Activated CD4-positive, alpha-beta T cell treated with anti-CD3 and anti-CD28 coated beads for 24 hours (primary cell): Measurements from ENCODE around the gene PCCA.
"Not testable (repeated sequence)": the region's sequence is repeated elsewhere in the genome, so short reads cannot be mapped to it uniquely, and the experiment has no call there.

Source experiments
- DNase-seq, 2 donors: peaks; one replicate each; pipeline ENCODE4 v3.0.0-alpha.2; 2020; ENCODE audit warnings: low read depth in 2 of 2

Gene PCCA

DNA sequence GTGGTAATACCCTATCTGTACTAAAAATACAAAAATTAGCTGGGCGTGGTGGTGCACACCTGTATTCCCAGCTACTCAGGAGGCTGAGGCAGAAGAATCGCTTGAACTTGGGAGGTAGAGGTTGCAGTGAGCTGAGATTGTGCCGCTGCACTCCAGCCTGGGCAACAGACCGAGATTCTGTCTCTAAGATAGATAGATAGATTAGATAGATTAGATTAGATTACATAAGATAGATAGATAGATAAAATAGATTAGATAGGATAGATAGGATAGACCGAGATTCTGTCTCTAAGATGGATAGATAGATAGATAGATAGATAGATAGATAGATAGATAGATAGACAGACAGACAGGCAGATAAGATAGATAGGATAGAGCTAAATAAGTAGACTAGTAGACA lies 435.8 kb downstream of the PCCA start:
- DNase-seq, result not testable (repeated sequence)

GRCh38 chr13:100525453-100526317 lies 436.8 kb downstream of the PCCA start:
- no peak for DNase-seq

- no peak for DNase-seq
Measured at GRCh38 chr13:100526318-100527000, 437.6 kb downstream of the PCCA start.

DNA sequence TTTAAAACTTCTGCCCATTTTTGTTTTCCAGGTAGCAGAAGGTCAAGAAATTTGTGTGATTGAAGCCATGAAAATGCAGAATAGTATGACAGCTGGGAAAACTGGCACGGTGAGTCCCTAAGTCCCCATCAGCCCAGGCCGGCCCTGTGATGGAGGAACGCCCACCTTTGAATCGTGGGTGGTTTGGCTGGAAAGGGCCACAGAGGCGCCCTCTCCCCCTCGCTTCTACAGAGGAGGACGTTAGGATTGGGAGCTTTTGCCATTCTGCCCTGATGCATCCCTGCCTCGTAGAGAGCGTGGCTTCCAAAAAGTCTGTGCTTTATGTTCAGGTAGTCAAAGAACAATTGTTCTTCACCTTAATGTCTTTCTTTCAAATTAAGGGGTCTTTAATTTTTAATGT lies 438.8 kb downstream of the PCCA start:
- DNase-seq, result no peak

DNA sequence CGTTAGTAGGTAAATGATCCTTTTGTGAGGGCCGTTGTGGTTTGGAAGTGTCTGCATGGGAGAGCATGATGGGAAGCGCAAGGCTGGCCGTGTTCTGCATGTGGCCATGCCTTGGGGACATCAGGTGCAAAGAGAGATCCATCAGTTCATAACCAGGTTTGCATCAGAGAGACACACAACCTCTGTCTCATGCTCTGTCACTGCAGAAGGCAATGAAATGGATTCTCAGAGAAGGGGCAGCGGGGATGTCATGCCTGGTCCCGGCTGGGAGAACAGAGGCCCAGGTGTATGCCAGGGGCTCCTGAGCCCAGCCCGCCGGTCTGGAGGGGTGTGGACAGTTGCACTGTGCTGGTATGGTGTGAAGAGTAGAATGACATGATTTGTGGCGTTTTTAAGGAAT lies 439.5 kb downstream of the PCCA start:
- DNase-seq, result no peak

DNA sequence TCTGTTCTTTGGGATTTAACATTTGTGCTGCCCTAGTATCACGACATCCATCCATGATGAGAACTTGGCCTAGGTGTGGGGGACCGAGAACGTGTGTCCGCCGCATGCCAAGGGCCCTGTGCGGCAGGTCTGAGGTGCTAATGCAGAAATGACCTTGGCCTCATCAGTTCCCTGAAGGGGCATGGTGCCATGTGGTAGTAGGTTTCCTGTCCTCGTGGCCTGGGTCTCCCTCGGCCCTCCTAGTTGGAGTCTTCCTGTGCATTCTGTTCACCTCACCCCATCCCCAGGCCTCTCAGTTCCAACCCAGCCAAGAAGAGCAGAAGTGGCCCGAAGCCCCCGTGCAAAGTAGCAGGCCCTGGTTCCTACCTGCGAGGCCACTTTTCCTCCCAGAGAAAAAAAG lies 439.9 kb downstream of the PCCA start:
- DNase-seq, result no peak

DNA sequence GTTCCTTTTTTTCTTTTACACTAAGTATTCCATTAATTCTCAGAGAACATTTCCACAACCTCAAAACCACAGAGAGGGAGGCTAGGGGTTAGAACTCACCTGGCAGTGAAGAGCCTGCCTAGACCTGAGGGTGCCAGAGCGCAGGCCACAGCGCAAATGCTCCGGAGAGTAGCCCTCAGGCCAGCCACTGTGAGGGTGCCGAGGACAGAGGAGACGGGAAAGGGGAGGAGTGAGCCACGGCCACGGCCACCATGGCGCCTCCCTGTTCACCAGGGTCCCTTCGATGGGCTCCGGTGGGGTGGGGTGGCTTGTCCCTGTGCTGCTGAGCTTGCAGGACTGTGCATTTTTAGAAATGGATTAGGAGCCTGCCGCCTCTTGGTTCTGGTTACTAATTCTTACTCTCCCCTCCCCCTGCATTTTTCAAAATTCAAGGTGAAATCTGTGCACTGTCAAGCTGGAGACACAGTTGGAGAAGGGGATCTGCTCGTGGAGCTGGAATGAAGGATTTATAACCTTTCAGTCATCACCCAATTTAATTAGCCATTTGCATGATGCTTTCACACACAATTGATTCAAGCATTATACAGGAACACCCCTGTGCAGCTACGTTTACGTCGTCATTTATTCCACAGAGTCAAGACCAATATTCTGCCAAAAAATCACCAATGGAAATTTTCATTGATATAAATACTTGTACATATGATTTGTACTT lies 440.9 kb downstream of the PCCA start:
- no peak for DNase-seq

GRCh38 chr13:100530671-100531213 lies 441.8 kb downstream of the PCCA start:
- no peak for DNase-seq

- DNase-seq, result no peak
Measured at GRCh38 chr13:100532090-100532766, 443.3 kb downstream of the PCCA start.

DNA sequence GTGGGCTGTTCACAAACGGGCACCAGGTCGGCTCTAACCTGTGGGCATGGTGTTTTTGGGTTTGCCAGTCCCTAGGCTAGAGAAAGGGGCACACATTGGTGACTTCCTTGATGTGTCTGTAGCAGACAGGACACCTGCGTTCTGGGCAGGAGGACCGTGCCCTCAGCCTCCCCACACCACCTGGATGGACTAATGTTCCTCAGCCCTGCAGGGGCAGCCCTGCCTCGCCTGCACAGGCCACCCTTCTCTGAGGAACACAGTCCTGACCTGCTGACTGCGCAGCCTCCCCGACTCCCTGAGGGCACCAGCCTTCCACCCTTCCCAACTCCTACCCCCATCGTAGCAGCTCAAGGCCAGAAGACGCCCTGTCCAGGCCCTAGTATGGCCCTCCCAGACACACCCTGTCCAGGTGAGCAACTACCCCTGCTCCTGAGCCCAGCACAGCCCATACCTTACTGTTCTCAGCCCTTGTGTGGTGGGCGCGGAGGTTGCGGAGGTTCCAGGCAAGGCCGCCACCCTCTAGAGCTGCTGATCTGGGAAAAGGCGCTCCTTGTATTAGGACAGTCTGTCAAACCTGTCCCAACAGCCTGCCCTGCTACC lies 444.0 kb downstream of the PCCA start:
- no peak for DNase-seq

GRCh38 chr13:100533588-100534041 lies 444.7 kb downstream of the PCCA start:
- no peak for DNase-seq

- no peak for DNase-seq
Measured at GRCh38 chr13:100534147-100534843, 445.4 kb downstream of the PCCA start.

DNA sequence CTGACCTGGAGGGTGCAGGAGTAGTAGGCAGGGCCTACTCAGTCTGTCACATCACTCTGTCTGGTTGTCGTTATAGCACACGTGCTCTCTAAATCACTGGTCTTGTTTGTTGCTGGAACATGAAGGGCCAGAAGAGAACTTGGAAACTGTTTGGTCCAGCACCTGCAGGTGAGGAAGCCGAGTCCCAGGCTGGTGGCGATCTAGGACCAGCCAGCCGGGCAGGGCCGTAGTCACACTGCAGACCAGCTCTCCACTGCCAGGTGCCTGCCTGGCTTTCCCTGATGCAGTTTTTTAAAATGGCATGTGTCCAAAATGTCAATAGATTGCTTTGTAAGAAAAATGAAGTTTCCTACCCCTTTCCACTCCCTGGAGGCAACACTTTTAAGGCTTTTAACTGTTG lies 446.0 kb downstream of the PCCA start:
- DNase-seq, result no peak

GRCh38 chr13:100535426-100536135 lies 446.7 kb downstream of the PCCA start:
- no peak for DNase-seq

- no peak for DNase-seq
Measured at GRCh38 chr13:100536643-100537180, 447.8 kb downstream of the PCCA start.

DNA sequence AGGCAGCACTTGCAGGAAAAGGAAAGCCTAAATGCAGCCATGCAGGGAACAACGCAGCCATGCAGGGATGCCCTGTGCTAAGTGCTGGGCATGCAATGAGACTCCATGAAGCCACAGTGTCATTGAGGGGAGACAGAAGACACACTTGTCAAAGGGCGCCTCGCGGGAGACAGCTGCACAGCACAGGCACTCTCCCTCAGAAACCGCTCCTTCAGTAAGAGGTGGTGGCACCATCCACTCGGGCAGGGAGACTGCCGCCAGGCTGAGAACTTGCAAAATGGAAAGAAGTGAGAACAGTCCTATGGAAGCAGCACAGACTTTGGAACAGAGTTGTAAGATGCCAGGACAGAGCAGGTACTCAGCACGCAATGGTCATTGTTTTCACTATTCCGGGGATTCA lies 448.6 kb downstream of the PCCA start:
- DNase-seq, result no peak

DNA sequence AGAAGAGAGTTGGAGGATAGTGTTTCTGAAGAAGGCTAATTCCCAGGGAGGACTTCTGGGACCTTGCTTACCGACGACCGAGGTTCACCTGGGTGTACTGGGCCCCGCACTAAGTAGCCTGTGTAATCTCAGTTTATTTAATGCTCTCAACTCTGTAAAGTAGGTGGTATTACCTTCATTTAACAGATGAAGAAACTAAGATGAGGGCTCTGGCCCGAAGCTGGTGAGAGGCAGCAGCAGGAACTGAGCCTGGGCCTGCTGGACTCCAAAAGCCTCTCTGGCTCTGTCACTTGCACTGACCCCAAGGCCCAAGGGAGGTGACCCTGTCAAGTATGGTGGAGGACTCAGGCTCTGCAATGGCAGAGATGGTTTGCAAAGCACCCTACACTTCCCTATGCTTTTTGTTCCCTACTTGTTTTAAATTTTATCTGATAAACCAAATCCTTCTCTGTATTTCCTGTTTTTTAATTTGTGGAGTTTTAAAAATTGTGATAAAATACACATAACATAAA lies 449.1 kb downstream of the PCCA start:
- DNase-seq, result no peak

DNA sequence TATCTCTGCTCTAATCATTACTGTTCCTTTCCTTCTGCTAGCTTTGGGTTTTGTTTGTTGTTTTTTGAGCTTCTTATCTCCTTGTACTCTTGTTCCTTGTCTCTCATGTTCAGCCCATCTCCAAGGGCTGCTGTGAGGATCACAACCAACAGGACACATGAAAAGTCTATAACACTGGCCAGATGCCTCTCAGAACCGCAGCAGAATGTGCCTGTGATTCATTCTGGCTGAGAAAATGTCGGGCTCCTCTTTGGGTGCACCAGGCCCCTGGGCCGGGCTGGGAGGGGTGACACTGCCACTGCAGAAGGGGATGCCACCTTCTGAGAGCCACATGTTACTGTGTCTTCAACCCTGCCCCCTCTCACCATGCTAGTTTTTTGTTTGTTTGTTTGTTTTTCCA lies 451.7 kb downstream of the PCCA start:
- DNase-seq, result no peak
